HepG2 (cell line): Measurements from ENCODE around the gene FCHO1. TPM values are rescaled to one million over a fixed set of nuclear protein-coding genes. Genes with fewer than 3 reads are reported as not detected.
A peak's percentile ranks its signal among the peaks of the same experiment; 100 is the strongest.

Experiments
- ARHGAP35 ChIP-seq: sonication (generic); formaldehyde crosslinking; IDR thresholded peaks from 2 replicates; pipeline ENCODE4 v1.9.0; 2022; ENCODE audit warnings: mild to moderate bottlenecking, inconsistent platforms, moderate library complexity, missing genetic modification reagents, borderline replicate concordance
- ARID2 ChIP-seq: sonication (generic); formaldehyde crosslinking; IDR thresholded peaks from 2 replicates; pipeline ENCODE4 v1.8.1; 2022; ENCODE audit warnings: mild to moderate bottlenecking, missing genetic modification reagents, borderline replicate concordance
- CREB1 ChIP-seq, 2 experiments: fragments of 450-650 bp in 1 of 2; IDR thresholded peaks; 2 replicates each; pipeline ENCODE4 v1.6.1; 2016 to 2017; ENCODE audit warnings: control low read depth in 1 of 2, mild to moderate bottlenecking in 1 of 2, missing compliant biosample characterization in 1 of 2, missing genetic modification characterization in 1 of 2
- E2F2 ChIP-seq: sonication (generic); formaldehyde crosslinking; IDR thresholded peaks from 2 replicates; pipeline ENCODE4 v1.4.0; 2020; ENCODE audit warnings: missing genetic modification reagents, borderline replicate concordance
- KAT8 ChIP-seq: IDR thresholded peaks from 2 replicates; pipeline ENCODE4 v1.6.1; 2016; ENCODE audit warnings: missing genetic modification reagents, missing compliant biosample characterization
- MTF1 ChIP-seq: sonication (generic); formaldehyde crosslinking; IDR thresholded peaks from 2 replicates; pipeline ENCODE4 v1.5.0; 2020; ENCODE audit warnings: missing genetic modification reagents
- PAXIP1 ChIP-seq: sonication (generic); formaldehyde crosslinking; conservative IDR thresholded peaks from 2 replicates; pipeline ENCODE4 v1.4.0; 2020; ENCODE audit warnings: mild to moderate bottlenecking, missing genetic modification reagents, moderate library complexity
- ZBTB46 ChIP-seq: sonication (generic); formaldehyde crosslinking; IDR thresholded peaks from 2 replicates; pipeline ENCODE4 v1.4.0; 2020; ENCODE audit warnings: mild to moderate bottlenecking, missing genetic modification reagents, borderline replicate concordance
- ZHX1 ChIP-seq: sonication (generic); formaldehyde crosslinking; IDR thresholded peaks from 2 replicates; pipeline ENCODE4 v1.8.1; 2022; ENCODE audit warnings: low read depth, mild to moderate bottlenecking, missing genetic modification reagents
- ZNF646 ChIP-seq: sonication (generic); formaldehyde crosslinking; IDR thresholded peaks from 2 replicates; pipeline ENCODE4 v1.9.0; 2021; ENCODE audit warnings: mild to moderate bottlenecking, missing genetic modification reagents
- ZNF7 ChIP-seq: IDR thresholded peaks from 2 replicates; pipeline ENCODE4 v1.6.1; 2016; ENCODE audit warnings: missing biosample characterization, missing genetic modification reagents
- polyA plus RNA-seq, 8 experiments: library from polyadenylated mRNA; depleted of rRNA in 3 of 8; stranded (reverse) in 7 of 8; unstranded in 1 of 8; fragments of >200 nt; fragmentation: Illumina TruSeq in 4 of 8; extraction: Trizol in 4 of 8; gene quantifications; 2 replicates each; pipeline versions ENCODE4 v1.2.1 to v1.2.3, GENCODE V29; 2011 to 2016; ENCODE audit warnings: low read depth in 4 of 8, missing spikeins in 1 of 8, mixed read lengths in 1 of 8; ENCODE audit not compliant: insufficient read depth in 1 of 8
- total RNA-seq, 5 experiments: library from RNA; depleted of rRNA; stranded (reverse); fragments of >200 nt; fragmentation: Illumina TruSeq; extraction: Trizol; gene quantifications; 2 replicates each; pipeline ENCODE4 v1.2.3, GENCODE V29; 2016; ENCODE audit warnings: low read depth in 1 of 5

The FCHO1 gene
- total and polyA plus RNA-seq, 2 of the 13 experiments (the other 11 are each of a cell fraction or from before 2014, with no cell fraction given): 1.3 to 3.1 TPM

GRCh38 chr19:17766543-17767131, 15.4 kb downstream of the FCHO1 start (continued):
- TF ChIP-seq ZNF646 (CRISPR knock-in tag) (no peak), ARHGAP35 (CRISPR knock-in tag) (peak; percentile 39; the same call in 1 of the 2 replicates), ZNF7 (CRISPR knock-in tag) (no peak), MTF1 (no peak), CREB1 (IDR thresholded peaks at IDR 0.05) (no peak), CREB1 (CRISPR knock-in tag; IDR thresholded peaks at IDR 0.05) (no peak), ZHX1 (0 out of 2 replicates have a peak, but pooled peaks have one; percentile 27), KAT8 (CRISPR knock-in tag) (peak; percentile 74), ZBTB46 (CRISPR knock-in tag) (no peak), E2F2 (CRISPR knock-in tag) (no peak), ARID2 (CRISPR knock-in tag) (0 out of 2 replicates have a peak, but pooled peaks have one; percentile 23), PAXIP1 (CRISPR knock-in tag) (peak; percentile 76)
